Endothelial cell of umbilical vein (primary cell): Measurements from ENCODE around the gene CD44. TPM values are rescaled to one million over a fixed set of nuclear protein-coding genes. Genes with fewer than 3 reads are reported as not detected.

Experiments used
- BruUV-seq: library from RNA; stranded (reverse); fragments of 400-500 nt; replicated peaks from 2 replicates; lab custom pipeline; 2021; lab: Mats Ljungman, UMichigan
- CTCF ChIA-PET: fragments of 300-600, 350-600 bp; sonication (Branson Sonifier 250); formaldehyde crosslinking; loops from one replicate; lab custom pipeline; 2021; ENCODE audit warnings: antibody characterized with exemption, inconsistent platforms; lab: Charles Lee
- POLR2A ChIA-PET: fragments of 300-600, 350-600 bp; sonication (Branson Sonifier 250); formaldehyde crosslinking; loops from one replicate; lab custom pipeline; 2021; ENCODE audit warnings: antibody characterized with exemption, inconsistent platforms; lab: Charles Lee
- DNase-seq: peaks from one replicate; pipeline ENCODE4 v3.0.0-alpha.2; 2011; ENCODE audit warnings: low read depth, low spot score
- FAIRE-seq: peaks from 2 replicates; lab custom pipeline; 2011; peaks lifted over from hg19 to GRCh38; lab: Jason Lieb, UNC
- H2AFZ ChIP-seq: 2 replicates; pipeline ENCODE4 v1.6.0; 2012; ENCODE audit warnings: low read depth, low read length, control low read depth, inconsistent platforms
- H3K27ac ChIP-seq: 2 replicates; pipeline ENCODE4 v1.5.1; 2011; ENCODE audit warnings: low read depth, mild to moderate bottlenecking, control low read depth, low read length, moderate library complexity; ENCODE audit not compliant: insufficient read depth
- H3K27me3 ChIP-seq, 2 experiments: 2 replicates each; pipeline versions ENCODE4 v1.6.0 to v1.6.1; 2011; ENCODE audit warnings: low read length in 2 of 2, mixed read lengths in 1 of 2; ENCODE audit not compliant: control insufficient read depth in 2 of 2, insufficient read depth in 2 of 2
- H3K36me3 ChIP-seq, 2 experiments: 2 replicates in 1 of 2; 3 replicates in 1 of 2; pipeline ENCODE4 v1.5.1; 2011; ENCODE audit warnings: low read length in 2 of 2, mild to moderate bottlenecking in 1 of 2, moderate library complexity in 1 of 2; ENCODE audit not compliant: control insufficient read depth in 2 of 2, insufficient read depth in 2 of 2; ENCODE audit errors: extremely low read depth in 1 of 2
- H3K4me1 ChIP-seq: 3 replicates; pipeline ENCODE4 v1.5.1; 2011; ENCODE audit warnings: mild to moderate bottlenecking, low read length; ENCODE audit not compliant: control insufficient read depth, insufficient read depth; ENCODE audit errors: extremely low read depth
- H3K4me2 ChIP-seq: 2 replicates; pipeline ENCODE4 v1.6.1; 2011; ENCODE audit warnings: low read length, control low read depth, mixed read lengths; ENCODE audit not compliant: insufficient read depth
- H3K4me3 ChIP-seq, 3 experiments: fragments of 200-600 bp in 1 of 3; sonication (generic), shearing (Covaris generic) in 1 of 3; replicated peaks in 1 of 3; 2 replicates each; pipeline ENCODE4 v1.5.1; 2011 to 2016; ENCODE audit warnings: control low read depth in 3 of 3, low read length in 3 of 3, mild to moderate bottlenecking in 2 of 3, inconsistent platforms in 1 of 3, low read depth in 1 of 3, moderate library complexity in 1 of 3; ENCODE audit not compliant: insufficient read depth in 1 of 3
- H3K79me2 ChIP-seq: 2 replicates; pipeline ENCODE4 v1.6.0; 2012; ENCODE audit warnings: low read length, inconsistent platforms; ENCODE audit not compliant: control insufficient read depth, insufficient read depth
- H3K9ac ChIP-seq: replicated peaks from 2 replicates; pipeline ENCODE3; 2011; ENCODE audit warnings: low read length, control low read depth; ENCODE audit not compliant: insufficient read depth; ENCODE audit errors: extremely low read depth
- H3K9me1 ChIP-seq: replicated peaks from 3 replicates; pipeline ENCODE4 v1.6.0; 2011; ENCODE audit warnings: mild to moderate bottlenecking, low read length; ENCODE audit not compliant: control insufficient read depth, insufficient read depth; ENCODE audit errors: extremely low read depth
- H3K9me3 ChIP-seq: replicated peaks from 2 replicates; pipeline ENCODE4 v1.5.1; 2012; ENCODE audit warnings: low read length, inconsistent platforms; ENCODE audit not compliant: control insufficient read depth, insufficient read depth
- H4K20me1 ChIP-seq: replicated peaks from 2 replicates; pipeline ENCODE3; 2011; ENCODE audit warnings: mild to moderate bottlenecking, low read length; ENCODE audit not compliant: control insufficient read depth, insufficient read depth; ENCODE audit errors: extremely low read depth
- CTCF ChIP-seq, 2 donors: IDR thresholded peaks; 1 replicate in 1 of 2; 2 replicates in 1 of 2; pipeline ENCODE4 v1.5.1; 2011; ENCODE audit warnings: low read length in 2 of 2, mild to moderate bottlenecking in 2 of 2, moderate library complexity in 2 of 2, control low read depth in 1 of 2, inconsistent platforms in 1 of 2, low read depth in 1 of 2; ENCODE audit not compliant: insufficient read depth in 1 of 2; ENCODE audit errors: extremely low read depth in 1 of 2
- EZH2 ChIP-seq: IDR thresholded peaks from 2 replicates; pipeline ENCODE4 v1.6.1; 2012; ENCODE audit warnings: borderline replicate concordance, low read depth, mild to moderate bottlenecking, moderate library complexity, low read length, inconsistent platforms; ENCODE audit not compliant: severe bottlenecking
- FOS ChIP-seq: IDR thresholded peaks from 2 replicates; pipeline ENCODE4 v1.6.1; 2011; ENCODE audit warnings: mild to moderate bottlenecking, low read length, moderate library complexity, borderline replicate concordance; ENCODE audit not compliant: insufficient read depth
- GATA2 ChIP-seq: IDR thresholded peaks from 2 replicates; pipeline ENCODE4 v1.7.0; 2011; ENCODE audit warnings: low read depth, mild to moderate bottlenecking, moderate library complexity, mixed read lengths, low read length; ENCODE audit not compliant: insufficient read length, insufficient read depth
- JUN ChIP-seq: IDR thresholded peaks from 2 replicates; pipeline ENCODE4 v1.6.1; 2011; ENCODE audit warnings: borderline replicate concordance, low read depth; ENCODE audit not compliant: insufficient read length, insufficient read depth
- MAX ChIP-seq: IDR thresholded peaks from 2 replicates; pipeline ENCODE4 v1.6.1; 2011; ENCODE audit not compliant: insufficient read depth, insufficient read length
- MYC ChIP-seq: IDR thresholded peaks from one replicate; pipeline ENCODE4 v1.6.1; 2011; ENCODE audit warnings: mild to moderate bottlenecking, low read depth, low read length
- POLR2A ChIP-seq: IDR thresholded peaks from 2 replicates; pipeline ENCODE4 v1.6.1; 2012; ENCODE audit warnings: low read depth, mild to moderate bottlenecking, control low read depth, low read length
- POLR2AphosphoS5 ChIP-seq: IDR thresholded peaks from 2 replicates; pipeline ENCODE4 v1.6.1; 2012; ENCODE audit warnings: low read depth, mild to moderate bottlenecking, control low read depth, low read length, moderate library complexity; ENCODE audit not compliant: insufficient read depth
- dilution Hi-C: fragments of 300-500 bp; cut with MboI; formaldehyde crosslinking; loops from one replicate; pipeline ENCODE4 v1.15.0; 2019; ENCODE audit warnings: low sequenced_read_pairs; ENCODE audit not compliant: extremely low pct_ligation_motif_present
- intact Hi-C: fragments of 100-400 bp; cut with micrococcal nuclease; formaldehyde crosslinking; loops from one replicate; pipeline ENCODE4 v1.10.0; 2022
- polyA plus RNA-seq, 4 experiments: library from polyadenylated mRNA; depleted of rRNA in 3 of 4; stranded (reverse) in 3 of 4; unstranded in 1 of 4; fragments of >200 nt; gene quantifications; 2 replicates each; pipeline versions ENCODE4 v1.2.1 to v1.2.3, GENCODE V29; 2011 to 2012; ENCODE audit warnings: missing spikeins in 1 of 4
- total RNA-seq: library from RNA; stranded (reverse); gene quantifications from 2 replicates; pipeline ENCODE4 v1.2.3, GENCODE V29; 2021

Gene CD44
- total and polyA plus RNA-seq, 2 donors (not counting 3 experiments of a cell fraction or from before 2014, with no cell fraction given), result 25.5 to 26.3 TPM

- Histone ChIP-seq H3K9me3 (no peaks in the 10 kb centered on the region), H3K9me1 (no peaks in the 10 kb centered on the region), H3K79me2 (no peaks in the 10 kb centered on the region), H4K20me1 (no peaks in the 10 kb centered on the region), H3K4me2 (no peak overlapping the region), H2AFZ (no peak overlapping the region), H3K4me1 (no peaks in the 10 kb centered on the region), H3K27ac (no peak overlapping the region), H3K4me3 (no peak overlapping the region), H3K36me3 (no peaks in the 10 kb centered on the region), H3K27me3 (peaks cover 3 to 20% of the 10 kb centered on the region in 2 experiments), H3K9ac (no peak overlapping the region)
- TF ChIP-seq JUN (no peak), MAX (no peak), CTCF (IDR thresholded peaks at IDR 0.05; ENCODE audit: extremely low read depth in 1 of 2, insufficient read depth in 1 of 2, low read depth in 1 of 2, low read length in 2 of 2) (no peak), EZH2 (no peak), MYC (no peak), FOS (no peak), POLR2A (no peak), POLR2AphosphoS5 (no peak), GATA2 (no peak)
- intact Hi-C loops (no loop called here), dilution Hi-C loops (no loop called here)
- POLR2A ChIA-PET, result no interaction called here
- FAIRE-seq (peak; percentile 8), DNase-seq (peak; percentile 9)
- BruUV-seq, result no TSS peak
- CTCF ChIA-PET, result no interaction called here
Measured at GRCh38 chr11:35248558-35249323, 109.8 kb downstream of the CD44 start.
